ENCODE data around the gene EEF1E1. TPM values are rescaled to one million over a fixed set of nuclear protein-coding genes. Genes with fewer than 3 reads are reported as not detected.

EEF1E1 gene
- total RNA-seq (10 to 100 TPM; 12.9 to 14.6 (median 13.8) TPM), polyA plus RNA-seq (26.3 TPM)
- long read RNA-seq, donor 1, transcript EEF1E1-201 (4 exons, 1,077 nt), result major isoform, 15 of 17 reads
- long read RNA-seq, donor 1, partial matches to known transcripts, result 0 of 17 reads
- long read RNA-seq, donor 1, other reads (novel, unspliced or antisense), result 0 of 17 reads
- long read RNA-seq, donor 2, transcript EEF1E1-201 (4 exons, 1,077 nt), result major isoform, 6 of 8 reads
- long read RNA-seq, donor 2, partial matches to known transcripts, result 0 of 8 reads
- long read RNA-seq, donor 2, other reads (novel, unspliced or antisense), result 0 of 8 reads
- long read RNA-seq, donor 3, transcript EEF1E1-201 (4 exons, 1,077 nt), result major isoform, 17 of 21 reads
- long read RNA-seq, donor 3, partial matches to known transcripts, result 1 of 21 reads
- long read RNA-seq, donor 3, other reads (novel, unspliced or antisense), result 1 of 21 reads
- long read RNA-seq, donor 4, partial matches to known transcripts, result 0 of 4 reads
- long read RNA-seq, donor 4, other reads (novel, unspliced or antisense), result 1 of 4 reads

DNA sequence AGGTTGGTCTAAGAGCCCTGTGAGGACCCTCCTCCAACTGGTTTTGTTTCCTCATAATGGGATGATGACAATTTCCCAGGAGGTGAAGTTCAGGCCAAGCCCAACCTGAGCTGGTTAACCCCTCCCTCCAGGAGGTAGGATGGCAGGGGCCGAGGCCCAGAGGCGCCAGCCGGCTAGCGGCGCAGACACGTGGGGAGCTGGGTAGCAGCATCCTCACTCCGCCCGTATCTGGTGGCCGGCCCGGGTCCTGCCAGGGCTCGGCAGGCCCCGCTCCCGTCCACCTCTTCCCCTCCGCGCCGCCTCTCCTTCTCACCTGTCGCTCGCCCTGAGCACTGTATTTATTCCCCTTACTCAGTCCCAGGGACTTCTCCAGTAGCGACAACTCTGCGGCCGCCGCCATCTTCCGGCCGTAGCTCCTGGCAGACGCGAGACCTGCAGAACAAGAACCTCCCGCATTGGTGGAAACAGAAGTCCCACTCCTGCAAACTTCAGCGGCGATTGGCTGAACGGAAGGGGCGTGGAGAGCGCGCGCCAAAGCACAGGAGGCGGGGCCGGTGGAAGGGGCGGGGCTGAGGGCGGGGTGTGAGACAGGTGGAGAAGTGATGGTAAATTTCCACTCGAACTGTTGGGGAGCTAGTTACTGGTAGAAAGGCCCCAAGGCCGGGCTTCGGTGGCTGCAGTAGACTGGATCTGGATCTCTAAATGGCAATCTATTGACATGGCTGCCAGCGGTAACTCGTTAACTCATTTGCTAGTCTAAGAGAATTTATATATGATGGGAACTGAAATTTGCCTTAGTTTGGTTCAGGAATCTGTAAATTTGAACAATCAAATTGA, at the start of gene EEF1E1:
TSS of gene EEF1E1 (minus strand) at position 427 of the 837 bp plus-strand sequence. CDS start at position 400, 27 bp downstream.
- 1% methylated on average over 43 of the region's 43 CpGs for WGBS
- DNase-seq, result peak; percentile 93 to 97 (median 97)
- Histone ChIP-seq H3K9me3 (ENCODE audit: control insufficient read depth, low read length) (no peaks in the 10 kb centered on the region), H3K27ac (ENCODE audit: low read length) (peak within 1 kb of the TSS; percentile 42), H3K4me1 (ENCODE audit: control insufficient read depth, insufficient read depth, low read length) (no peaks in the 10 kb centered on the region), H3K4me3 (ENCODE audit: low read length) (peak within 1 kb of the TSS; percentile 97), H3K27me3 (ENCODE audit: control insufficient read depth, insufficient read depth) (no peaks in the 10 kb centered on the region)
- intact Hi-C loops (cut with DNase I), result no loop called here
- ATAC-seq, result peak; percentile 100

- intact Hi-C loops (cut with DNase I), result no loop called here
- H3K27me3 ChIP-seq (ENCODE audit: control insufficient read depth, insufficient read depth), result no peaks in the 10 kb centered on the region
- no peaks in the 10 kb centered on the region for H3K4me1 ChIP-seq (ENCODE audit: control insufficient read depth, insufficient read depth, low read length)
- ATAC-seq (no peak), DNase-seq (no peak)
- H3K27ac ChIP-seq (ENCODE audit: low read length), result no peak overlapping the region
- H3K9me3 ChIP-seq (ENCODE audit: control insufficient read depth, low read length), result no peaks in the 10 kb centered on the region
- H3K4me3 ChIP-seq (ENCODE audit: low read length), result no peak overlapping the region
- 97% methylated on average over 1 of the region's 1 CpG for WGBS
Observed at GRCh38 chr6:8149350-8149749, 47.0 kb upstream of the EEF1E1 start.

DNA sequence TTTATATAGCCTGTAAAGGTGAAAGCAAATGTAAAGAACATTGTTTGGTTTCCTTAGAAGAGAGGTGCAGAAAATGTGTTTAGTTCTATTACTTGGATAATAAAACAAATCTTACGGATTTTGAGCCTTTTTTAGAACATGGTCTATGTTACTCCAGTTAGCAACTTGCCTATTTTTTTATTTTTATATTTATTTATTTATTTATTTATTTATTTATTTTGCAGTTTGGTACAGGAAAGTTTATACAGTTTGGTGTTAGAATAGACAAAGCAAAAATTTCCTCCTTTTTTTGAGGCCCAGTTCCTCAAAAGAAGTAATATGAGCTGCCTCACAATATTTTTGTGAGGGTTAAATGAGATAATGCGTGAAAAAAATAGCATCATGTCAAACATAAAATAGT, 41.6 kb upstream of the EEF1E1 start:
- Histone ChIP-seq H3K4me3 (ENCODE audit: low read length) (no peak overlapping the region), H3K27ac (ENCODE audit: low read length) (no peak overlapping the region), H3K4me1 (ENCODE audit: control insufficient read depth, insufficient read depth, low read length) (no peaks in the 10 kb centered on the region), H3K9me3 (ENCODE audit: control insufficient read depth, low read length) (no peaks in the 10 kb centered on the region), H3K27me3 (ENCODE audit: control insufficient read depth, insufficient read depth) (no peaks in the 10 kb centered on the region)
- no peak for ATAC-seq
- DNase-seq, result no peak
- WGBS, result 87% methylated on average over 2 of the region's 2 CpGs
- intact Hi-C loops (cut with DNase I), result no loop called here

DNA sequence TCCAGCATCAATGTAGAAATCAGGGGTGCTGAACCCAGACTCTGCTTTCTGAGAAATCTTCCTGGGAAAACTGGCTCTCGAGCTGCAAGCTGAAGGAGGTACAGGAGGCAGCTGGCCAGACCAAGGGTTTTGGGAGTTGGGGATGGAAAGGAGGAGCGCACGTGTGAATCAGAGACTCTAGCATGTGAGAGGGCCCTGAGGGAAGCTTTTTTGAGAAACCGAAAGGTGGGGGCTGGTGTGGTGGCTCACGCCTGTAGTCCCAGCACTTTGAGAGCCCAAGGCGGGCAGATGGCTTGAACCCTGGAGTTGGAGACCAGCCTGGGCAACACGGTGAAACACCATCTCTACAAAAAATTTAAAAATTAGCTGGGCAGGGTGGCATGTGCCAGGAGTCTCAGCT, 37.1 kb upstream of the EEF1E1 start:
- no peaks in the 10 kb centered on the region for H3K27me3 ChIP-seq (ENCODE audit: control insufficient read depth, insufficient read depth)
- H3K27ac ChIP-seq (ENCODE audit: low read length), result no peak overlapping the region
- DNase-seq (no peak), ATAC-seq (no peak)
- intact Hi-C loops (cut with DNase I), result no loop called here
- WGBS, result 87% methylated on average over 7 of the region's 7 CpGs
- H3K9me3 ChIP-seq (ENCODE audit: control insufficient read depth, low read length), result no peaks in the 10 kb centered on the region
- H3K4me3 ChIP-seq (ENCODE audit: low read length), result no peak overlapping the region
- H3K4me1 ChIP-seq (ENCODE audit: control insufficient read depth, insufficient read depth, low read length), result no peaks in the 10 kb centered on the region

DNA sequence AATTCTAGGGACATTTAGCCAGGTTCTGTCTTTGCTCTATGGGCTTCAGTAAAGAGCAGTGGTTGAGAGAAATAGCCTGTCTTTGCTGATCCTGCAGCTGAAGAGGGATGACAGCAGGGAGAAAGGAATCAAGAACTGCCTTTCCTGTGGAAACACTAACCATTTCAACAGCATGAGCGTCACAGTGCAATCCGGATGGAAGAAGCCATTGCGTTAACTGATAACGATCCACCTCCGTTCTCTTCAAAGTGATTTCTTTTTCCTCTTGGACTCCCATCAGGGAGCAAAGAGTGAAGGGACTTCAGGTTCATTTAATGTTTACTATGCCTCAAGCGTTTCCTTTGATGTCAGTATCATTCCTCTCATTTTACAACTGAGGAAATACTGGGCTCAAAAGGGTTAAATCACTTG, 35.2 kb upstream of the EEF1E1 start:
- ATAC-seq (no peak), DNase-seq (no peak)
- Histone ChIP-seq H3K9me3 (ENCODE audit: control insufficient read depth, low read length) (no peaks in the 10 kb centered on the region), H3K4me3 (ENCODE audit: low read length) (no peak overlapping the region), H3K4me1 (ENCODE audit: control insufficient read depth, insufficient read depth, low read length) (no peaks in the 10 kb centered on the region), H3K27me3 (ENCODE audit: control insufficient read depth, insufficient read depth) (no peaks in the 10 kb centered on the region), H3K27ac (ENCODE audit: low read length) (no peak overlapping the region)
- intact Hi-C loops (cut with DNase I), result no loop called here
- 30% methylated on average over 6 of the region's 6 CpGs for WGBS

DNA sequence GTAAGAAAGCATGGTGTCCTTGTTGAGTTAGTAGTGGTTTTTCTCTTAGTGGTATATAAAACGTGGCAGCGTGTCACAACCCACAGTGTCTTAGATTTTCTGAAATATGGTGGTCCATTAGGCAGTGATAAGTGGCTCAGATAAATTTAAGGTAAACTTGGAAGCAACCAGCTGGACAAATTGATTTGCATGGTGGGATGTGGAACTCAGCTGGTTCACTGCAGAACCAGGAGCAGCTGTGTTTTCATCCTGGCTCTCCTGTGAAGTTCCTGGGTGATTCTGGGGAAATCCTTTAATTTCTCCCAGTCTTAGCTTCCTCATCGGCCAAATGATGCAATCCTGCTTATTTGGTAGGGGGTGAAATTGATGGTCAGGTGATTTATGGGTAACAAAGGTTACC, 32.9 kb upstream of the EEF1E1 start:
- H3K4me1 ChIP-seq (ENCODE audit: control insufficient read depth, insufficient read depth, low read length), result no peaks in the 10 kb centered on the region
- ATAC-seq (no peak), DNase-seq (no peak)
- intact Hi-C loops (cut with DNase I), result no loop called here
- WGBS, result 82% methylated on average over 3 of the region's 3 CpGs
- no peak overlapping the region for H3K27ac ChIP-seq (ENCODE audit: low read length)
- no peak overlapping the region for H3K4me3 ChIP-seq (ENCODE audit: low read length)
- peaks cover 2% of the 10 kb centered on the region for H3K9me3 ChIP-seq (ENCODE audit: control insufficient read depth, low read length)
- H3K27me3 ChIP-seq (ENCODE audit: control insufficient read depth, insufficient read depth), result no peaks in the 10 kb centered on the region

DNA sequence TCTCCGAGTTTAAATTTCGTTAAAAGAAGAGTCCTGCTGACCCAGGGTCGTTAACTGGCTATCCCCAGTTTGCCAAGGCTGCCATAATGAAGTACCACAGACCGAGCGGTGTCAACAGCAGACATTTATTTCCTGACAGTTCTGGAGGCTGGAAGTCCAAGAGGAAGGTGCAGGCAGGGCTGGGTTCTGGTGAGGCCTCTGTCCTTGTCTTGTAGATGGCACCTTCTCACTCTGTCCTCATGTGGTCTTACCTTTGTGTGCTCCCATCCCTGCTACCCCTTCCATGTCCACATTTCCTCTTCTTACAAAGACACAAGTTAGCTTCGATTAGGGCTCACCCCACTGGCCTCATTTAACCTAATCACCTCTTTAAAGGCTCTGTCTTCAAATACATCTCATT, 29.8 kb upstream of the EEF1E1 start:
- no peaks in the 10 kb centered on the region for H3K4me1 ChIP-seq (ENCODE audit: control insufficient read depth, insufficient read depth, low read length)
- H3K9me3 ChIP-seq (ENCODE audit: control insufficient read depth, low read length), result peaks cover 2% of the 10 kb centered on the region
- intact Hi-C loops (cut with DNase I), result loop anchor here (5.0 kb wide), 2 partner anchors 85 to 90 kb away; no protein-coding TSS in a partner anchor
- WGBS, result 70% methylated on average over 6 of the region's 6 CpGs
- no peak overlapping the region for H3K4me3 ChIP-seq (ENCODE audit: low read length)
- DNase-seq (no peak), ATAC-seq (no peak)
- H3K27me3 ChIP-seq (ENCODE audit: control insufficient read depth, insufficient read depth), result no peaks in the 10 kb centered on the region
- no peak overlapping the region for H3K27ac ChIP-seq (ENCODE audit: low read length)

DNA sequence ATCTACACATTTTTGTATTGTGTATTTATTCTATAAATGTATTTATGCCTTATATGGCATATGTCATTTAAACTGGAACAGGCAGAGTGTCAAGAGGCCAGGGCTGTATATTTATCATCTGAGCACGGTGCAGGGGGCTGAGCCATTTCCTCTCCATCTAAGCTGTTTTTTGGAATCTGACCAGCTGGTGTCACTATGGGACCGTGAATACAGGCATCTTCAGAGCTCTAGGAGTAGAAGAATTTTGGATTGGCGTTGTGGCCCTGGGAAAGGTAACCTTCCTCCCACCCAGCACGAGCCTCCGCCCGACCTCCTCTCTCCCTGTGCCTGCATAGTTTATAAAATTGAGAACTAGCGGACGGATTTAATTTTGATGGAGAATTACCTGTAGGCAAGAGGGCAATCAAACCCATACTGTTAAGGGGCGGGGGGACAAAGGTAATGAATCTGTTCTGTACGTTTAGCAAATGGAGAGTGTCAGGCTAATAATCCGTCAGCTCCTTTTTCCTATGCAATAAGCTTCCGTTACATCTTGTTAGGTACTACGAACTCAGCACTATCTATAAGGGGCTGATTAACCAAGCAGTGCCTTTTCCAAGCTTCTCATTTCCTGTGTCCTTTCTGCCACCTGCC, 29.0 kb upstream of the EEF1E1 start:
- Histone ChIP-seq H3K27ac (ENCODE audit: low read length) (no peak overlapping the region), H3K4me3 (ENCODE audit: low read length) (no peak overlapping the region), H3K4me1 (ENCODE audit: control insufficient read depth, insufficient read depth, low read length) (no peaks in the 10 kb centered on the region), H3K27me3 (ENCODE audit: control insufficient read depth, insufficient read depth) (no peaks in the 10 kb centered on the region), H3K9me3 (ENCODE audit: control insufficient read depth, low read length) (peaks cover 2% of the 10 kb centered on the region)
- ATAC-seq (peak; percentile 54 to 74), DNase-seq (no peak)
- 26% methylated on average over 13 of the region's 13 CpGs for WGBS
- intact Hi-C loops (cut with DNase I), result loop anchor here (5.0 kb wide), 2 partner anchors 86 to 91 kb away; no protein-coding TSS in a partner anchor

- ATAC-seq (no peak), DNase-seq (no peak)
- Histone ChIP-seq H3K4me3 (ENCODE audit: low read length) (no peak overlapping the region), H3K27ac (ENCODE audit: low read length) (no peak overlapping the region), H3K27me3 (ENCODE audit: control insufficient read depth, insufficient read depth) (no peaks in the 10 kb centered on the region), H3K9me3 (ENCODE audit: control insufficient read depth, low read length) (peaks cover 2% of the 10 kb centered on the region), H3K4me1 (ENCODE audit: control insufficient read depth, insufficient read depth, low read length) (no peaks in the 10 kb centered on the region)
- intact Hi-C loops (cut with DNase I), result loop anchor here (5.0 kb wide), 2 partner anchors 87 to 92 kb away; no protein-coding TSS in a partner anchor
- 48% methylated on average over 5 of the region's 5 CpGs for whole genome bisulfite sequencing
Observed at GRCh38 chr6:8130399-8130798, 28.1 kb upstream of the EEF1E1 start.

DNA sequence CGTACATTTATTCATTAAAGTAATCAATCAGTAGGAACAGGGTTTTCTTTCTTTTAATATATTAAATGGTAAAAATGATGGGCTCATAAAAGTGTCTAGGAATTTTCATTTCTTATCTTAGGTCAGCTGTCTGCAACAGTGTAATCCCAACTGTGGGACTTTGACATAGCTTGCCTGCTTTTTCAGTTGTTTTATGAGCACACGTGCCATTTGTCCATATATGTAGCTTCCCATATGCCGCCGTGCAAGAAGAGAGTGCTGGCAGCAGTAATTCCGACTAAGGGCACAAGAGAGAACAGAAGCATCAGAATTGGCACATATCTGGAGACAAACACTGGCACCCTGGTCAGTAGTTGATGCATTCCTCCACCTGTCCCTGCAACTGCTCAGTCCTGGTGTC, 20.9 kb upstream of the EEF1E1 start:
- ATAC-seq (no peak), DNase-seq (no peak)
- 74% methylated on average over 5 of the region's 5 CpGs for WGBS
- Histone ChIP-seq H3K27me3 (ENCODE audit: control insufficient read depth, insufficient read depth) (no peaks in the 10 kb centered on the region), H3K9me3 (ENCODE audit: control insufficient read depth, low read length) (no peaks in the 10 kb centered on the region), H3K27ac (ENCODE audit: low read length) (no peak overlapping the region), H3K4me1 (ENCODE audit: control insufficient read depth, insufficient read depth, low read length) (no peaks in the 10 kb centered on the region), H3K4me3 (ENCODE audit: low read length) (no peak overlapping the region)
- intact Hi-C loops (cut with DNase I), result no loop called here

Measured in right cardiac atrium (tissue), 5 donors.